MM.1S (cell line): ENCODE results near the gene FAM53A.

ENCODE experiments used
- DNase-seq: peaks from one replicate; pipeline ENCODE4 v3.0.0-alpha.2; 2015
- H2AFZ ChIP-seq: fragments of 300-600 bp; sonication (generic); 2 replicates; pipeline ENCODE4 v1.6.0; 2016; ENCODE audit warnings: antibody characterized with exemption, low read length
- H3F3A ChIP-seq: fragments of 300-600 bp; sonication (generic); 2 replicates; pipeline ENCODE4 v1.6.1; 2016; ENCODE audit warnings: mild to moderate bottlenecking, antibody characterized with exemption, low read length, moderate library complexity, mixed read lengths; ENCODE audit not compliant: insufficient read depth
- H3K27ac ChIP-seq: fragments of 300-600 bp; sonication (generic); 2 replicates; pipeline ENCODE4 v1.5.1; 2016; ENCODE audit warnings: mild to moderate bottlenecking, low read length
- H3K27me3 ChIP-seq: fragments of 300-600 bp; sonication (generic); replicated peaks from 2 replicates; pipeline ENCODE4 v1.6.0; 2016; ENCODE audit warnings: low read length; ENCODE audit not compliant: insufficient read depth
- H3K36me3 ChIP-seq: fragments of 300-600 bp; sonication (generic); replicated peaks from 2 replicates; pipeline ENCODE4 v1.6.1; 2016; ENCODE audit warnings: mild to moderate bottlenecking, low read length, mixed read lengths; ENCODE audit not compliant: insufficient read depth
- H3K4me1 ChIP-seq: fragments of 300-600 bp; sonication (generic); 2 replicates; pipeline ENCODE4 v1.6.1; 2016; ENCODE audit warnings: low read length, mixed read lengths
- H3K4me2 ChIP-seq: fragments of 300-600 bp; sonication (generic); 2 replicates; pipeline ENCODE4 v1.6.0; 2016; ENCODE audit warnings: low read depth, low read length
- H3K4me3 ChIP-seq: fragments of 300-600 bp; sonication (generic); 2 replicates; pipeline ENCODE4 v1.5.1; 2016; ENCODE audit warnings: low read length, mixed read lengths
- H3K79me2 ChIP-seq: fragments of 300-600 bp; sonication (generic); 2 replicates; pipeline ENCODE4 v1.6.1; 2016; ENCODE audit warnings: mixed run types, low read length, mixed read lengths
- H3K9ac ChIP-seq: fragments of 300-600 bp; sonication (generic); 2 replicates; pipeline ENCODE4 v1.6.1; 2016; ENCODE audit warnings: low read length, mixed read lengths
- H3K9me2 ChIP-seq: fragments of 300-600 bp; sonication (generic); replicated peaks from 2 replicates; pipeline ENCODE4 v1.6.1; 2016; ENCODE audit warnings: mild to moderate bottlenecking, low read length, mixed read lengths; ENCODE audit not compliant: insufficient read depth
- H3K9me3 ChIP-seq: fragments of 300-600 bp; sonication (generic); replicated peaks from 2 replicates; pipeline ENCODE4 v1.6.1; 2016; ENCODE audit warnings: mild to moderate bottlenecking, low read length, mixed read lengths; ENCODE audit not compliant: insufficient read depth
- H4K20me1 ChIP-seq: fragments of 300-600 bp; sonication (generic); 2 replicates; pipeline ENCODE4 v1.6.1; 2016; ENCODE audit warnings: mild to moderate bottlenecking, low read length, moderate library complexity, mixed read lengths; ENCODE audit not compliant: insufficient read depth
- EZH2 ChIP-seq: fragments of 300-600 bp; sonication (generic); optimal IDR thresholded peaks from 2 replicates; pipeline ENCODE3; 2017; ENCODE audit warnings: low read depth, mild to moderate bottlenecking, antibody characterized with exemption, low read length, mixed read lengths
- EZH2phosphoT487 ChIP-seq: fragments of 300-600 bp; sonication (generic); IDR thresholded peaks from 2 replicates; pipeline ENCODE4 v1.6.1; 2018; ENCODE audit warnings: antibody characterized with exemption, low read length
- TF ChIP-seq, protein P1 (sequence below): fragments of 300-600 bp; sonication (generic); IDR thresholded peaks from 2 replicates; pipeline ENCODE4 v1.5.1; 2016; ENCODE audit warnings: antibody characterized with exemption, low read length, mixed read lengths

FAM53A gene

DNA sequence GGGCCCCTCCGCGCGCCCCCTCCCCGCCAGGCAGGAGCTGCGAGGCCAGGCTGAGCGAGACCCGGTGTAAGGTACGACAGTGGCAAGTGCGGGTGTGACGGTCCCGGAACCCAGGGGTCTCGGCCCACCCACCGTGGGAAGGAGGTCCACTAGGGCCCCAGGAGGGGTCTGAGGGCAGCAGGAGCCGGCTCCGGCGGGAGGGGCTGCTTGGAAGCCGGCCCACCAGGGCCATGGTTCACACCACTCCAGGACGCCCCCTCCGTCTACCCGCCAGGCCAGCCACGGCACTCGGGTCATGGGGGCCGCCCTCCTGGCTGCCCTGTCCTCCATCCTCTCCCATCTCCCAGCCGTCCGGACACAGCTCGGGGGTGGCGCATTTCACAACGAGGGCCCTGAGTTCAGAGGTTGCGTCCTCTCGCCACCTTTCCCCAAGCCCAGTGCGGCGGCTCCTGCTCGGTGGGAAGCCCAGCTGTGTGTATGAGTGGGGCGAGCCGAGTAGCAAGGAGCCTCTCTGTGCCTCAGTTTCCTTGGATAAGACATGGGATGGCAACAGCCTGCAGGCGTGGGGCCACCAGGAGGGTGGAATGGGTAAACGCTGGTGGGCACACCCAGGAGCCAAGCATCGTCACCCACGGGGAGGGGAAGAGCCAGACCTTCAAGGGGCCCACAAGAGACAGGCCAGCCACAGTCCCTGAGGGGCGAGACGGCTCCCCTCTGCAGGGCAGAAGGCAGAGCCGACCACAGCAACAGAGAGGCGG, 81.3 kb downstream of the FAM53A start:
- no peaks in the 10 kb centered on the region for H3K4me1 ChIP-seq
- no peaks in the 10 kb centered on the region for H4K20me1 ChIP-seq
- H2AFZ ChIP-seq: no peak overlapping the region
- no peak overlapping the region for H3K4me3 ChIP-seq
- H3K9me3 ChIP-seq: no peaks in the 10 kb centered on the region
- H3K9me2 ChIP-seq: no peaks in the 10 kb centered on the region
- no peaks in the 10 kb centered on the region for H3F3A ChIP-seq
- H3K9ac ChIP-seq: no peak overlapping the region
- no peaks in the 10 kb centered on the region for H3K79me2 ChIP-seq
- DNase-seq: no peak
- no peaks in the 10 kb centered on the region for H3K36me3 ChIP-seq
- no peak overlapping the region for H3K4me2 ChIP-seq
- TF ChIP-seq EZH2phosphoT487 (no peak), EZH2 (no peak)
- TF ChIP-seq, protein P1, sequence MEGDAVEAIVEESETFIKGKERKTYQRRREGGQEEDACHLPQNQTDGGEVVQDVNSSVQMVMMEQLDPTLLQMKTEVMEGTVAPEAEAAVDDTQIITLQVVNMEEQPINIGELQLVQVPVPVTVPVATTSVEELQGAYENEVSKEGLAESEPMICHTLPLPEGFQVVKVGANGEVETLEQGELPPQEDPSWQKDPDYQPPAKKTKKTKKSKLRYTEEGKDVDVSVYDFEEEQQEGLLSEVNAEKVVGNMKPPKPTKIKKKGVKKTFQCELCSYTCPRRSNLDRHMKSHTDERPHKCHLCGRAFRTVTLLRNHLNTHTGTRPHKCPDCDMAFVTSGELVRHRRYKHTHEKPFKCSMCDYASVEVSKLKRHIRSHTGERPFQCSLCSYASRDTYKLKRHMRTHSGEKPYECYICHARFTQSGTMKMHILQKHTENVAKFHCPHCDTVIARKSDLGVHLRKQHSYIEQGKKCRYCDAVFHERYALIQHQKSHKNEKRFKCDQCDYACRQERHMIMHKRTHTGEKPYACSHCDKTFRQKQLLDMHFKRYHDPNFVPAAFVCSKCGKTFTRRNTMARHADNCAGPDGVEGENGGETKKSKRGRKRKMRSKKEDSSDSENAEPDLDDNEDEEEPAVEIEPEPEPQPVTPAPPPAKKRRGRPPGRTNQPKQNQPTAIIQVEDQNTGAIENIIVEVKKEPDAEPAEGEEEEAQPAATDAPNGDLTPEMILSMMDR: no peak
- H3K27ac ChIP-seq: no peak overlapping the region
- H3K27me3 ChIP-seq: peaks cover 8% of the 10 kb centered on the region; the same call in 1 of the 2 replicates

DNA sequence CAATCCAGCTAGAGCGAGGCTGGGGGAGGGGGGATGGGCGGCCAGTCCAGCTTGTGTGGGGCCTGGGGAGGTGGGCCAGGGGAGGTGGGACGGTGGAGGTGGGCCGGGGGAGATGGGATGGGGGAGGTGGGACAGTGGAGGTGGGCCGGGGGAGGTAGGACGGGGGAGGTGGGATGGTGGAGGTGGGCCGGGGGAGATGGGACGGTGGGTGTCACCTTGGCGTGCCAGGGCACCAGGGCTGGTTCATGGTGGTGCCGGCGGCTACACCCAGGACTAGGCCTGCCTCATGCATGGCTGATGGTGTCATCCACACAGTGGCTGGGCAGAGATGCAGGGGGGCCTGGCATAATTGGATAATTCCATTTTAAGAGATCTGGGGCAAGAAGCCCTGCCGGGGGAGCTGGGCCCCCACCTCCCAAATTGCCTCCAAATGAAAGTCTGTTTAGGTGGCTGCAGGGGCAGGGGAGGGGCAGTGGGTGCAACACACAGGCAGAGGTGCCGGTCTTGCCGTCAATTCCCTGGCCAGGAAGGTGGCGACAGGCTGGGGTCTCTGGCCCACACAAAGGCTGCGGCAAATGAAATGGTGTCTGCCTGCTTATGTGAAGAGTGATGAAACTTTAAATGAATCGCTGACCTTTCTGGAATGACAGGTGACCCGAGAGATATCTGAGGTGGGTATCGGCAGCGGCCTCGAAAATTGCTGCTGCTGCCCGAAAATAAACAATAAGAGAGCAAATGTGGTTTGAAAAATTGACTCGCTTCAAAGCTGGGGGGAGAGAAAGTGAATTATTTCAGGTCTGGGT, 82.1 kb downstream of the FAM53A start:
- no peak overlapping the region for H3K27ac ChIP-seq
- no peak overlapping the region for H3K9ac ChIP-seq
- no peak overlapping the region for H3K4me2 ChIP-seq
- H3K27me3 ChIP-seq: peaks cover 8% of the 10 kb centered on the region; the same call in 1 of the 2 replicates
- TF ChIP-seq, protein P1: no peak
- no peak for TF ChIP-seq EZH2
- TF ChIP-seq EZH2phosphoT487: no peak
- no peaks in the 10 kb centered on the region for H3K9me3 ChIP-seq
- H3K9me2 ChIP-seq: no peaks in the 10 kb centered on the region
- no peaks in the 10 kb centered on the region for H3K4me1 ChIP-seq
- H2AFZ ChIP-seq: no peak overlapping the region
- no peaks in the 10 kb centered on the region for H3F3A ChIP-seq
- no peaks in the 10 kb centered on the region for H4K20me1 ChIP-seq
- no peak for DNase-seq
- no peaks in the 10 kb centered on the region for H3K79me2 ChIP-seq
- no peaks in the 10 kb centered on the region for H3K36me3 ChIP-seq
- no peak overlapping the region for H3K4me3 ChIP-seq

DNA sequence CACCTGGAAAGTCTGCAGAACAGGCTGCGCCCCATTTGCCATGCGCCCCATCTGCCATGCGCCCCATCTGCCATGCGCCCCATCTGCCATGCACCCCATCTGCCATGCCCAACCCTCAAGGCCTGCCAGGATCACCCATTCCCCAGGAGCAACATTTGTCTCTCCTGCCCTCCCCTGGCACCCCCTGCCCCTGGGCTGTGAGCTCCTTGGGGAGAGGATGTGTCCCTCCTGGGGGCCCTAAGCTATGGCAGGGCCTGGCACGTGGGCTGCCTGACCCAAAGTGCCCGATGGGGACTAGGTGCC, 82.6 kb downstream of the FAM53A start:
- no peak overlapping the region for H3K4me3 ChIP-seq
- no peaks in the 10 kb centered on the region for H3K36me3 ChIP-seq
- H3K9me2 ChIP-seq: no peaks in the 10 kb centered on the region
- no peaks in the 10 kb centered on the region for H3K9me3 ChIP-seq
- DNase-seq: no peak
- no peaks in the 10 kb centered on the region for H3K4me1 ChIP-seq
- H4K20me1 ChIP-seq: no peaks in the 10 kb centered on the region
- H3K79me2 ChIP-seq: no peaks in the 10 kb centered on the region
- no peak overlapping the region for H2AFZ ChIP-seq
- peaks cover 8% of the 10 kb centered on the region; the same call in 1 of the 2 replicates for H3K27me3 ChIP-seq
- no peak overlapping the region for H3K9ac ChIP-seq
- TF ChIP-seq, protein P1: no peak
- TF ChIP-seq EZH2 (no peak), EZH2phosphoT487 (no peak)
- no peak overlapping the region for H3K27ac ChIP-seq
- no peaks in the 10 kb centered on the region for H3F3A ChIP-seq
- H3K4me2 ChIP-seq: no peak overlapping the region
